Dermis blood vessel endothelial cell (primary cell): Measurements from ENCODE around the gene FABP1. TPM values are rescaled to one million over a fixed set of nuclear protein-coding genes. Genes with fewer than 3 reads are reported as not detected.

Experiments
- DNase-seq: peaks from one replicate; pipeline ENCODE4 v3.0.0; 2010
- total RNA-seq: library from RNA; depleted of rRNA; stranded (reverse); fragments of >200 nt; gene quantifications from 2 replicates; pipeline ENCODE4 v1.2.3, GENCODE V29; 2014

Gene FABP1
- total RNA-seq, 1 donor from 2014 or later, result not detected

GRCh38 chr2:88136817-88137216, 9.0 kb upstream of the FABP1 start:
- DNase-seq, result no peak

- DNase-seq, result no peak
Observed at GRCh38 chr2:88133875-88134274, 6.0 kb upstream of the FABP1 start.

- no peak for DNase-seq
Observed at GRCh38 chr2:88131999-88132368, 4.1 kb upstream of the FABP1 start.

- no peak for DNase-seq
Observed at GRCh38 chr2:88131201-88131998, 3.5 kb upstream of the FABP1 start.

- DNase-seq, result no peak
Observed at GRCh38 chr2:88129313-88129959, 1.6 kb upstream of the FABP1 start.

GRCh38 chr2:88128654-88129312, 921 bp upstream of the FABP1 start:
- DNase-seq, result no peak

- DNase-seq, result no peak
Observed at GRCh38 chr2:88127638-88127887, 299 bp downstream of the FABP1 start.

GRCh38 chr2:88126772-88127637, 857 bp downstream of the FABP1 start:
- no peak for DNase-seq

- DNase-seq, result no peak
Observed at GRCh38 chr2:88125924-88126771, 1.7 kb downstream of the FABP1 start.

- DNase-seq, result no peak
Observed at GRCh38 chr2:88125344-88125923, 2.4 kb downstream of the FABP1 start.

GRCh38 chr2:88123975-88124917, 3.6 kb downstream of the FABP1 start:
- no peak for DNase-seq

- no peak for DNase-seq
Observed at GRCh38 chr2:88123164-88123974, 4.5 kb downstream of the FABP1 start.

GRCh38 chr2:88122141-88122884, 5.5 kb downstream of the FABP1 start:
- no peak for DNase-seq

- no peak for DNase-seq
Observed at GRCh38 chr2:88121678-88122077, 6.2 kb downstream of the FABP1 start.

GRCh38 chr2:88117973-88118372, 9.9 kb downstream of the FABP1 start:
- no peak for DNase-seq

- no peak for DNase-seq
Observed at GRCh38 chr2:88116669-88117432, 11.0 kb downstream of the FABP1 start.

- no peak for DNase-seq
Observed at GRCh38 chr2:88115825-88116518, 11.9 kb downstream of the FABP1 start.

GRCh38 chr2:88114889-88115288, 13.0 kb downstream of the FABP1 start:
- no peak for DNase-seq
